ENCODE measurements around the gene FGFR4. TPM values are rescaled to one million over a fixed set of nuclear protein-coding genes. Genes with fewer than 3 reads are reported as not detected.

FGFR4 gene
- total RNA-seq, 1 experiment from 2014 or later = 24.6 TPM

- no TSS peak for BruUV-seq (replicated peaks)
- Histone ChIP-seq H3K4me1 (ENCODE audit: insufficient read depth, low read length) (no peaks in the 10 kb centered on the region), H3K79me2 (ENCODE audit: low read length) (no peaks in the 10 kb centered on the region), H4K20me1 (ENCODE audit: low read length) (no peaks in the 10 kb centered on the region), H3K9me2 (replicated peaks; ENCODE audit: low read length) (no peaks in the 10 kb centered on the region), H2AFZ (ENCODE audit: low read length) (no peak overlapping the region), H3F3A (ENCODE audit: low read length, unreplicated experiment) (no peaks in the 10 kb centered on the region), H3K9me3 (ENCODE audit: low read length) (no peaks in the 10 kb centered on the region), H3K36me3 (ENCODE audit: low read depth, low read length) (no peaks in the 10 kb centered on the region), H3K27ac (ENCODE audit: low read length) (no peak overlapping the region), H3K9ac (ENCODE audit: low read length) (no peak overlapping the region), H3K4me2 (ENCODE audit: low read length) (no peak overlapping the region), H3K4me3 (ENCODE audit: low read length) (no peak overlapping the region), H3K27me3 (ENCODE audit: low read length) (no peaks in the 10 kb centered on the region)
- DNase-seq (peak; percentile 1), ATAC-seq (no peak)
- CTCF ChIA-PET = no interaction called here
- intact Hi-C loops (cut with micrococcal nuclease) = no loop called here
- POLR2A ChIA-PET (ENCODE audit: unreplicated experiment) = no interaction called here
- no peak for TF ChIP-seq EZH2 (IDR thresholded peaks at IDR 0.05; ENCODE audit: low read length, unreplicated experiment)
- no peak for TF ChIP-seq EZH2phosphoT487 (IDR thresholded peaks at IDR 0.05; ENCODE audit: borderline replicate concordance, low read length)
- TF ChIP-seq CTCF (conservative IDR thresholded peaks at IDR 0.05; ENCODE audit: low read depth, low read length) = no peak
Measured at GRCh38 chr5:177128551-177128981, 41.9 kb downstream of the FGFR4 start.

- no peak overlapping the region for H3K4me2 ChIP-seq (ENCODE audit: low read length)
- H3K9me2 ChIP-seq (replicated peaks; ENCODE audit: low read length) = no peaks in the 10 kb centered on the region
- DNase-seq = peak; percentile 1
- H3K79me2 ChIP-seq (ENCODE audit: low read length) = peaks cover 12% of the 10 kb centered on the region
- ChIA-PET POLR2A (ENCODE audit: unreplicated experiment) (no interaction called here), CTCF (no interaction called here)
- no peaks in the 10 kb centered on the region for H3F3A ChIP-seq (ENCODE audit: low read length, unreplicated experiment)
- no peak overlapping the region for H3K4me3 ChIP-seq (ENCODE audit: low read length)
- no peak overlapping the region for H3K27ac ChIP-seq (ENCODE audit: low read length)
- BruUV-seq (replicated peaks) = no TSS peak
- H2AFZ ChIP-seq (ENCODE audit: low read length) = no peak overlapping the region
- no peak for ATAC-seq
- intact Hi-C loops (cut with micrococcal nuclease) = loop anchor here (2.0 to 5.0 kb wide), 2 partner anchors 16 to 172 kb away; partner anchors contain the start of genes PRELID1 and RAB24
- H3K9ac ChIP-seq (ENCODE audit: low read length) = no peak overlapping the region
- H3K27me3 ChIP-seq (ENCODE audit: low read length) = no peaks in the 10 kb centered on the region
- H3K36me3 ChIP-seq (ENCODE audit: low read depth, low read length) = peaks cover 4% of the 10 kb centered on the region
- no peaks in the 10 kb centered on the region for H3K9me3 ChIP-seq (ENCODE audit: low read length)
- no peaks in the 10 kb centered on the region for H4K20me1 ChIP-seq (ENCODE audit: low read length)
- TF ChIP-seq EZH2phosphoT487 (IDR thresholded peaks at IDR 0.05; ENCODE audit: borderline replicate concordance, low read length) (no peak), CTCF (conservative IDR thresholded peaks at IDR 0.05; ENCODE audit: low read depth, low read length) (no peak), EZH2 (IDR thresholded peaks at IDR 0.05; ENCODE audit: low read length, unreplicated experiment) (no peak)
- H3K4me1 ChIP-seq (ENCODE audit: insufficient read depth, low read length) = peaks cover 9% of the 10 kb centered on the region
Measured at GRCh38 chr5:177130211-177131018, 43.7 kb downstream of the FGFR4 start.

GRCh38 chr5:177131019-177131320 lies 44.3 kb downstream of the FGFR4 start:
- no peaks in the 10 kb centered on the region for H3K27me3 ChIP-seq (ENCODE audit: low read length)
- H3K27ac ChIP-seq (ENCODE audit: low read length) = no peak overlapping the region
- no peaks in the 10 kb centered on the region for H3K9me2 ChIP-seq (replicated peaks; ENCODE audit: low read length)
- H3K9me3 ChIP-seq (ENCODE audit: low read length) = no peaks in the 10 kb centered on the region
- no TSS peak for BruUV-seq (replicated peaks)
- H3K4me1 ChIP-seq (ENCODE audit: insufficient read depth, low read length) = peaks cover 14% of the 10 kb centered on the region
- no peak for ATAC-seq
- H4K20me1 ChIP-seq (ENCODE audit: low read length) = no peaks in the 10 kb centered on the region
- H2AFZ ChIP-seq (ENCODE audit: low read length) = no peak overlapping the region
- POLR2A ChIA-PET (ENCODE audit: unreplicated experiment) = no interaction called here
- intact Hi-C loops (cut with micrococcal nuclease) = loop anchor here (2.0 to 5.0 kb wide), 2 partner anchors 16 to 171 kb away; partner anchors contain the start of genes PRELID1 and RAB24
- no peak overlapping the region for H3K9ac ChIP-seq (ENCODE audit: low read length)
- TF ChIP-seq EZH2phosphoT487 (IDR thresholded peaks at IDR 0.05; ENCODE audit: borderline replicate concordance, low read length) (no peak), CTCF (conservative IDR thresholded peaks at IDR 0.05; ENCODE audit: low read depth, low read length) (no peak)
- no peak overlapping the region for H3K4me3 ChIP-seq (ENCODE audit: low read length)
- H3K79me2 ChIP-seq (ENCODE audit: low read length) = peaks cover 18% of the 10 kb centered on the region
- no peak overlapping the region for H3K4me2 ChIP-seq (ENCODE audit: low read length)
- peaks cover 9% of the 10 kb centered on the region for H3K36me3 ChIP-seq (ENCODE audit: low read depth, low read length)
- no peaks in the 10 kb centered on the region for H3F3A ChIP-seq (ENCODE audit: low read length, unreplicated experiment)
- CTCF ChIA-PET = no interaction called here
- DNase-seq = no peak
